Measurements from ENCODE around the gene CCND2.

DNA sequence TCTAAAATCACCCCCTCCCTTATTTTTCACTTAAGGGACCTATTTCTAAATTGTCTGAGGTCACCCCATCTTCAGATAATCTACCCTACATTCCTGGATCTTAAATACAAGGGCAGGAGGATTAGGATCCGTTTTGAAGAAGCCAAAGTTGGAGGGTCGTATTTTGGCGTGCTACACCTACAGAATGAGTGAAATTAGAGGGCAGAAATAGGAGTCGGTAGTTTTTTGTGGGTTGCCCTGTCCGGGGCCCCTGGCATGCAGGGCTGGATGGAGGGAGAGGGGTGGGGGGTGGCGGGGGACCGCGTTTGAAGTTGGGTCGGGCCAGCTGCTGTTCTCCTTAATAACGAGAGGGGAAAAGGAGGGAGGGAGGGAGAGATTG is 300 bp upstream of the CCND2 start:
- no peak for TF ChIP-seq NFE2L1 (CRISPR knock-in tag; IDR thresholded peaks at IDR 0.05)
- no peak for TF ChIP-seq ZNF138 (CRISPR knock-in tag; conservative IDR thresholded peaks at IDR 0.05)
- TF ChIP-seq, protein P1, sequence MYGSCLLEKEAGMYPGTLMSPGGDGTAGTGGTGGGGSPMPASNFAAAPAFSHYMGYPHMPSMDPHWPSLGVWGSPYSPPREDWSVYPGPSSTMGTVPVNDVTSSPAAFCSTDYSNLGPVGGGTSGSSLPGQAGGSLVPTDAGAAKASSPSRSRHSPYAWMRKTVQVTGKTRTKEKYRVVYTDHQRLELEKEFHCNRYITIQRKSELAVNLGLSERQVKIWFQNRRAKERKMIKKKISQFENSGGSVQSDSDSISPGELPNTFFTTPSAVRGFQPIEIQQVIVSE (CRISPR knock-in tag; IDR thresholded peaks at IDR 0.05; ENCODE audit: borderline replicate concordance), result no peak
- TF ChIP-seq, protein P2, sequence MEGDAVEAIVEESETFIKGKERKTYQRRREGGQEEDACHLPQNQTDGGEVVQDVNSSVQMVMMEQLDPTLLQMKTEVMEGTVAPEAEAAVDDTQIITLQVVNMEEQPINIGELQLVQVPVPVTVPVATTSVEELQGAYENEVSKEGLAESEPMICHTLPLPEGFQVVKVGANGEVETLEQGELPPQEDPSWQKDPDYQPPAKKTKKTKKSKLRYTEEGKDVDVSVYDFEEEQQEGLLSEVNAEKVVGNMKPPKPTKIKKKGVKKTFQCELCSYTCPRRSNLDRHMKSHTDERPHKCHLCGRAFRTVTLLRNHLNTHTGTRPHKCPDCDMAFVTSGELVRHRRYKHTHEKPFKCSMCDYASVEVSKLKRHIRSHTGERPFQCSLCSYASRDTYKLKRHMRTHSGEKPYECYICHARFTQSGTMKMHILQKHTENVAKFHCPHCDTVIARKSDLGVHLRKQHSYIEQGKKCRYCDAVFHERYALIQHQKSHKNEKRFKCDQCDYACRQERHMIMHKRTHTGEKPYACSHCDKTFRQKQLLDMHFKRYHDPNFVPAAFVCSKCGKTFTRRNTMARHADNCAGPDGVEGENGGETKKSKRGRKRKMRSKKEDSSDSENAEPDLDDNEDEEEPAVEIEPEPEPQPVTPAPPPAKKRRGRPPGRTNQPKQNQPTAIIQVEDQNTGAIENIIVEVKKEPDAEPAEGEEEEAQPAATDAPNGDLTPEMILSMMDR (IDR thresholded peaks at IDR 0.05), result no peak
- no peak for TF ChIP-seq PREB (CRISPR knock-in tag; IDR thresholded peaks at IDR 0.05; ENCODE audit: borderline replicate concordance)
- TF ChIP-seq, protein P3, sequence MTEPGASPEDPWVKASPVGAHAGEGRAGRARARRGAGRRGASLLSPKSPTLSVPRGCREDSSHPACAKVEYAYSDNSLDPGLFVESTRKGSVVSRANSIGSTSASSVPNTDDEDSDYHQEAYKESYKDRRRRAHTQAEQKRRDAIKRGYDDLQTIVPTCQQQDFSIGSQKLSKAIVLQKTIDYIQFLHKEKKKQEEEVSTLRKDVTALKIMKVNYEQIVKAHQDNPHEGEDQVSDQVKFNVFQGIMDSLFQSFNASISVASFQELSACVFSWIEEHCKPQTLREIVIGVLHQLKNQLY (CRISPR knock-in tag; IDR thresholded peaks at IDR 0.05), result no peak
- no peak for TF ChIP-seq ZNF263 (CRISPR knock-in tag; IDR thresholded peaks at IDR 0.05; ENCODE audit: low read depth)
